ENCODE data around the gene GARS1.

DNA sequence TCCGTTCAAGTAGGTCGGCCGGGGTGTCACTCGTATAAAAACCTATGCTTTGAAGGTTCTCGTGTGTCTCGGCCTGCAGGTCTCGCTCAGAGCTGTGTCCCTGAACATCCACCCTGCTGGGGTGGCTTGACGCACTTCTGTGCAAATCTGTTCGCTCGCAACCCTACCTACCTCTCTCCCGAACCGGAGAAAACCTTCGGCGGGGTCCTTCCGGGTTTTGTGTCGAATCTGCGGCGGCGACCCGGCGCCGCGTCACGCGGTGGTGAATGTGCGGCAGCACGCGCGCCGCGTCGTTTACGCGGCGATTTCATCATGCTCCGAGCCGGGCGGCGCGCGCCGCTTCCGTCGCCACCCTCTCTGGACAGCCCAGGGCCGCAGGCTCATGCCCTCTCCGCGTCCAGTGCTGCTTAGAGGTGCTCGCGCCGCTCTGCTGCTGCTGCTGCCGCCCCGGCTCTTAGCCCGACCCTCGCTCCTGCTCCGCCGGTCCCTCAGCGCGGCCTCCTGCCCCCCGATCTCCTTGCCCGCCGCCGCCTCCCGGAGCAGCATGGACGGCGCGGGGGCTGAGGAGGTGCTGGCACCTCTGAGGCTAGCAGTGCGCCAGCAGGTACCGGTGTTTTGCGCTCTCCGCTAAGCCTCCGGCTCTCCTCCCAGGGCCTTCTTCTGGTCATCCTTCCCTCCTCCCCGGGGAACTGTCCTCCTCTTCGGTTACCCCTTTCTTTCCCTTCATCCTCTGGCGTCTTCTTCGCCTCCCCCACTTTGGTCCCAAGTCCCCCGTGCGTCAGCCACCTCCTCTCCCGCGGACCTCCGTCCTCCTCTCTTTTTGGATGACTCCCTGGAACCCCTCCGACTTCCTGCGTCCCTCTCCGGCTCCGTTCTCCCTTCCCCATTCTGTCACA is at the start of gene GARS1:
- no peak for TF ChIP-seq CTCF (IDR thresholded peaks at IDR 0.05; ENCODE audit: low read depth, low read length, poor library complexity, severe bottlenecking)
- TF ChIP-seq EZH2phosphoT487 (IDR thresholded peaks at IDR 0.05; ENCODE audit: borderline replicate concordance, low read length) = no peak

Data from DOHH2 (cell line).